ENCODE measurements around the gene CENPVL2. TPM values are rescaled to one million over a fixed set of nuclear protein-coding genes. Genes with fewer than 3 reads are reported as not detected.
"Not testable (repeated sequence)": the region's sequence is repeated elsewhere in the genome, so short reads cannot be mapped to it uniquely, and the experiment has no call there.

CENPVL2 gene
- under 1 TPM in 2 of 4 donors, not detected in 2; 0.03 to 0.42 TPM for polyA plus RNA-seq
- long read RNA-seq, donor 1 = 0 reads
- long read RNA-seq, donor 2 = 0 reads
- long read RNA-seq, donor 3 = 0 reads
- long read RNA-seq, donor 4 = 0 reads
- long read RNA-seq, donor 5 = 0 reads
- long read RNA-seq, donor 6 = 0 reads
- long read RNA-seq, donor 7 = 0 reads
- long read RNA-seq, donor 8 = 0 reads
- long read RNA-seq, donor 9 = 0 reads
- long read RNA-seq, donor 10 = 0 reads

GRCh38 chrX:51682720-51683062 lies at the start of gene CENPVL2:
TSS of gene CENPVL2 (minus strand) at chrX:51682831. CDS start at chrX:51682831, 0 bp downstream.
- not testable (repeated sequence) for H3K9me3 ChIP-seq (ENCODE audit: control insufficient read depth in 2 of 2, insufficient read depth in 1 of 2, low read depth in 1 of 2, low read length in 1 of 2); H3K27ac ChIP-seq (ENCODE audit: low read depth in 1 of 3, low read length in 2 of 3); H3K4me3 ChIP-seq (ENCODE audit: low read depth in 1 of 3, low read length in 3 of 3); H3K4me1 ChIP-seq (ENCODE audit: control insufficient read depth in 3 of 3, insufficient read depth in 2 of 3, low read depth in 1 of 3, low read length in 2 of 3); DNase-seq; H3K36me3 ChIP-seq (ENCODE audit: control insufficient read depth in 3 of 3, insufficient read depth in 2 of 3, low read depth in 1 of 3, low read length in 3 of 3); H3K27me3 ChIP-seq (ENCODE audit: control insufficient read depth in 3 of 3, insufficient read depth in 3 of 3, low read length in 3 of 3); FAIRE-seq
- WGBS, 3 donors = no CpG with 5 or more reads among the region's 30 CpGs

DNA sequence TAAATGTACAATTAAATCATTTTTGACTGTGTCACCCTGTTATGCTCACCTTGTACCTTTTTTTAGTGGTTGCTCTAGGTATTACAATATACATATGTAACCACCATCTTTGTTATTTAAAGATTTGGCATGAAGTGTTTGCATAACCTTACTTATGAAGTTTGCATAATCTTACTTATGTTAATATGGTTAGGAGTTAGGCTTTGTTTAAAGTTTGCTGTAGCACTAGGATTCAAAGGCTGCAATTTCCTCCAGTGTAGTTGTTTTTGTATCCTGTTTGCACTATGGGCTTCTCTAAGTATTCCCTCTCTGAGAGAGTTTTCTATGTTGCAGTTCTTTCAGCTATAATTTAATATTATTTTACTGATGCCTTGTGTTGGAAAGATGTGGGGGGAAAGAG lies 45.6 kb upstream of the CENPVL2 start:
- Histone ChIP-seq H3K9me3 (ENCODE audit: control insufficient read depth in 2 of 2, insufficient read depth in 1 of 2, low read depth in 1 of 2, low read length in 1 of 2) (no peaks in the 10 kb centered on the region), H3K36me3 (ENCODE audit: control insufficient read depth in 3 of 3, insufficient read depth in 2 of 3, low read depth in 1 of 3, low read length in 3 of 3) (no peaks in the 10 kb centered on the region), H3K27ac (ENCODE audit: low read depth in 1 of 3, low read length in 2 of 3) (no peak overlapping the region), H3K27me3 (ENCODE audit: control insufficient read depth in 3 of 3, insufficient read depth in 3 of 3, low read length in 3 of 3) (no peaks in the 10 kb centered on the region), H3K4me1 (ENCODE audit: control insufficient read depth in 3 of 3, insufficient read depth in 2 of 3, low read depth in 1 of 3, low read length in 2 of 3) (no peaks in the 10 kb centered on the region), H3K4me3 (ENCODE audit: low read depth in 1 of 3, low read length in 3 of 3) (no peak overlapping the region)
- DNase-seq (no peak), FAIRE-seq (no peak)

- H3K9me3 ChIP-seq (ENCODE audit: control insufficient read depth in 2 of 2, insufficient read depth in 1 of 2, low read depth in 1 of 2, low read length in 1 of 2); H3K36me3 ChIP-seq (ENCODE audit: control insufficient read depth in 3 of 3, insufficient read depth in 2 of 3, low read depth in 1 of 3, low read length in 3 of 3); FAIRE-seq; H3K27me3 ChIP-seq (ENCODE audit: control insufficient read depth in 3 of 3, insufficient read depth in 3 of 3, low read length in 3 of 3); H3K4me3 ChIP-seq (ENCODE audit: low read depth in 1 of 3, low read length in 3 of 3); H3K4me1 ChIP-seq (ENCODE audit: control insufficient read depth in 3 of 3, insufficient read depth in 2 of 3, low read depth in 1 of 3, low read length in 2 of 3); H3K27ac ChIP-seq (ENCODE audit: low read depth in 1 of 3, low read length in 2 of 3); DNase-seq: not testable (repeated sequence)
- no CpG with 5 or more reads among the region's 18 CpGs for WGBS, 3 donors
These were observed 30.5 kb upstream of the CENPVL2 start for GRCh38 chrX:51712943-51713647.

- not testable (repeated sequence) for H3K4me3 ChIP-seq (ENCODE audit: low read depth in 1 of 3, low read length in 3 of 3); DNase-seq; H3K36me3 ChIP-seq (ENCODE audit: control insufficient read depth in 3 of 3, insufficient read depth in 2 of 3, low read depth in 1 of 3, low read length in 3 of 3); H3K4me1 ChIP-seq (ENCODE audit: control insufficient read depth in 3 of 3, insufficient read depth in 2 of 3, low read depth in 1 of 3, low read length in 2 of 3); H3K9me3 ChIP-seq (ENCODE audit: control insufficient read depth in 2 of 2, insufficient read depth in 1 of 2, low read depth in 1 of 2, low read length in 1 of 2); FAIRE-seq; H3K27me3 ChIP-seq (ENCODE audit: control insufficient read depth in 3 of 3, insufficient read depth in 3 of 3, low read length in 3 of 3); H3K27ac ChIP-seq (ENCODE audit: low read depth in 1 of 3, low read length in 2 of 3)
- no CpG with 5 or more reads among the region's 87 CpGs for WGBS, 3 donors
These were observed 27.9 kb upstream of the CENPVL2 start, which contains the start of gene CENPVL1 for GRCh38 chrX:51710277-51711164. TSS of gene CENPVL1 (plus strand) at chrX:51710512. CDS start at chrX:51710512, 0 bp downstream.

GRCh38 chrX:51697397-51697796 lies 14.8 kb upstream of the CENPVL2 start:
- H3K27me3 ChIP-seq (ENCODE audit: control insufficient read depth in 3 of 3, insufficient read depth in 3 of 3, low read length in 3 of 3) = peaks cover 0 to 2% (median 0%) of the 10 kb centered on the region in 3 donors
- WGBS, 3 donors = 87 to 90% (median 89%) methylated on average over 8 of the region's 8 CpGs
- no peak overlapping the region for H3K27ac ChIP-seq (ENCODE audit: low read depth in 1 of 3, low read length in 2 of 3)
- no peaks in the 10 kb centered on the region for H3K9me3 ChIP-seq (ENCODE audit: control insufficient read depth in 2 of 2, insufficient read depth in 1 of 2, low read depth in 1 of 2, low read length in 1 of 2)
- FAIRE-seq (no peak), DNase-seq (no peak)
- no peaks in the 10 kb centered on the region for H3K36me3 ChIP-seq (ENCODE audit: control insufficient read depth in 3 of 3, insufficient read depth in 2 of 3, low read depth in 1 of 3, low read length in 3 of 3)
- no peaks in the 10 kb centered on the region for H3K4me1 ChIP-seq (ENCODE audit: control insufficient read depth in 3 of 3, insufficient read depth in 2 of 3, low read depth in 1 of 3, low read length in 2 of 3)
- no peak overlapping the region for H3K4me3 ChIP-seq (ENCODE audit: low read depth in 1 of 3, low read length in 3 of 3)

- DNase-seq = no peak
- Histone ChIP-seq H3K4me1 (ENCODE audit: control insufficient read depth in 3 of 3, insufficient read depth in 2 of 3, low read depth in 1 of 3, low read length in 2 of 3) (no peaks in the 10 kb centered on the region), H3K27me3 (ENCODE audit: control insufficient read depth in 3 of 3, insufficient read depth in 3 of 3, low read length in 3 of 3) (no peaks in the 10 kb centered on the region), H3K36me3 (ENCODE audit: control insufficient read depth in 3 of 3, insufficient read depth in 2 of 3, low read depth in 1 of 3, low read length in 3 of 3) (no peaks in the 10 kb centered on the region), H3K9me3 (ENCODE audit: control insufficient read depth in 2 of 2, insufficient read depth in 1 of 2, low read depth in 1 of 2, low read length in 1 of 2) (no peaks in the 10 kb centered on the region), H3K4me3 (ENCODE audit: low read depth in 1 of 3, low read length in 3 of 3) (no peak overlapping the region), H3K27ac (ENCODE audit: low read depth in 1 of 3, low read length in 2 of 3) (no peak overlapping the region)
- no peak for FAIRE-seq
- WGBS, 3 donors = 65 to 77% (median 75%) methylated on average over 6 of the region's 6 CpGs
These were observed 11.6 kb upstream of the CENPVL2 start for GRCh38 chrX:51694254-51694653.

DNA sequence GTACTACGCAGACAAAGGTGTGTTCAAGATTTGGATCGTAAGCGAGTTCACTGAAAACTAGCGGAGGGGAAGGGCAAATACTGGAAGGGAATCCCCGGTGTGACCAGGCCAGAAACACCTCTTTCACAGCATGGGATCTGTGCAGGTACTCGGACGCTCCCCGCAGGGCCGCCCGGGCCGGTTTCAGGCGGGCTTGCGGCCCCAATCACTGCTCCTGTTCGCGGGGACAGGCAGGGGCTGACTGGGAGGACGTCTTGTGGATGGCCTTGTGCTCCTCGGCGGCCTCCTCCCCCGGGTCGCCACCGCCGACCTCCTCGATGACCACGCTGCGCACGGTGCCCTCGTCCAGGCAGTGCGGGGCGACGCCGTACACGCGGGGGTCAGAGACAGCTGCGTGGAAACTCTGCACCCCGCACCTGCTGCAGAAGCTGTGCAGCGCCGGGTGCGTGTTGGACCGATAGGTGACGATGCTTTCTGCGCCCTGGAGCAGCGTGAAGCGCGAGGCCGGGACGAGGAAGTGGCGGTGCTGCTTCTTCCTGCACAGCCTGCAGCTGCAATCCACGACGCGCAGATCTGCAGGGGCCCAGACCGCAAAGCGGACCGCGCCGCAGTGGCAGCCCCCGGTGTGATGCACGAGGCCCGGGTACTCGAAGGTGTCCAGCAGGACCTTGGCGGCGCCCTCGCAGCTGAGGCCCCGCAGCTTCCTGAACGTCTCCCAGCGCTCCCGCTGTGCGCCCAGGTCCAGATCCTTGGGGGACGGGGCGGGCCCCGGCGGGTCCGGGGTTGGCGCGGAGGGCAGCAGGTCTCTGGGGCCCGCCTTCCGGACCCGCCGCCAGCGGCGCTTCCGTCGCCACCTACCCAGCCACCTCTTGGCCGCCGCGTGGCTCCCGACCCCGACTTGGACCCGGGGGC lies 567 bp downstream of the CENPVL2 start:
- WGBS, 3 donors = no CpG with 5 or more reads among the region's 88 CpGs
- H3K27me3 ChIP-seq (ENCODE audit: control insufficient read depth in 3 of 3, insufficient read depth in 3 of 3, low read length in 3 of 3); H3K36me3 ChIP-seq (ENCODE audit: control insufficient read depth in 3 of 3, insufficient read depth in 2 of 3, low read depth in 1 of 3, low read length in 3 of 3); FAIRE-seq; H3K4me1 ChIP-seq (ENCODE audit: control insufficient read depth in 3 of 3, insufficient read depth in 2 of 3, low read depth in 1 of 3, low read length in 2 of 3); H3K9me3 ChIP-seq (ENCODE audit: control insufficient read depth in 2 of 2, insufficient read depth in 1 of 2, low read depth in 1 of 2, low read length in 1 of 2); DNase-seq; H3K4me3 ChIP-seq (ENCODE audit: low read depth in 1 of 3, low read length in 3 of 3); H3K27ac ChIP-seq (ENCODE audit: low read depth in 1 of 3, low read length in 2 of 3): not testable (repeated sequence)
